LNCAP (cell line): ENCODE results near the gene DUSP16.

Source experiments
- TF ChIP-seq, protein P1 (sequence below): fragments of 450-650 bp; IDR thresholded peaks from 2 replicates; pipeline ENCODE4 v1.5.1; 2017; ENCODE audit warnings: mild to moderate bottlenecking

Gene DUSP16, protein sequence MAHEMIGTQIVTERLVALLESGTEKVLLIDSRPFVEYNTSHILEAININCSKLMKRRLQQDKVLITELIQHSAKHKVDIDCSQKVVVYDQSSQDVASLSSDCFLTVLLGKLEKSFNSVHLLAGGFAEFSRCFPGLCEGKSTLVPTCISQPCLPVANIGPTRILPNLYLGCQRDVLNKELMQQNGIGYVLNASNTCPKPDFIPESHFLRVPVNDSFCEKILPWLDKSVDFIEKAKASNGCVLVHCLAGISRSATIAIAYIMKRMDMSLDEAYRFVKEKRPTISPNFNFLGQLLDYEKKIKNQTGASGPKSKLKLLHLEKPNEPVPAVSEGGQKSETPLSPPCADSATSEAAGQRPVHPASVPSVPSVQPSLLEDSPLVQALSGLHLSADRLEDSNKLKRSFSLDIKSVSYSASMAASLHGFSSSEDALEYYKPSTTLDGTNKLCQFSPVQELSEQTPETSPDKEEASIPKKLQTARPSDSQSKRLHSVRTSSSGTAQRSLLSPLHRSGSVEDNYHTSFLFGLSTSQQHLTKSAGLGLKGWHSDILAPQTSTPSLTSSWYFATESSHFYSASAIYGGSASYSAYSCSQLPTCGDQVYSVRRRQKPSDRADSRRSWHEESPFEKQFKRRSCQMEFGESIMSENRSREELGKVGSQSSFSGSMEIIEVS

DNA sequence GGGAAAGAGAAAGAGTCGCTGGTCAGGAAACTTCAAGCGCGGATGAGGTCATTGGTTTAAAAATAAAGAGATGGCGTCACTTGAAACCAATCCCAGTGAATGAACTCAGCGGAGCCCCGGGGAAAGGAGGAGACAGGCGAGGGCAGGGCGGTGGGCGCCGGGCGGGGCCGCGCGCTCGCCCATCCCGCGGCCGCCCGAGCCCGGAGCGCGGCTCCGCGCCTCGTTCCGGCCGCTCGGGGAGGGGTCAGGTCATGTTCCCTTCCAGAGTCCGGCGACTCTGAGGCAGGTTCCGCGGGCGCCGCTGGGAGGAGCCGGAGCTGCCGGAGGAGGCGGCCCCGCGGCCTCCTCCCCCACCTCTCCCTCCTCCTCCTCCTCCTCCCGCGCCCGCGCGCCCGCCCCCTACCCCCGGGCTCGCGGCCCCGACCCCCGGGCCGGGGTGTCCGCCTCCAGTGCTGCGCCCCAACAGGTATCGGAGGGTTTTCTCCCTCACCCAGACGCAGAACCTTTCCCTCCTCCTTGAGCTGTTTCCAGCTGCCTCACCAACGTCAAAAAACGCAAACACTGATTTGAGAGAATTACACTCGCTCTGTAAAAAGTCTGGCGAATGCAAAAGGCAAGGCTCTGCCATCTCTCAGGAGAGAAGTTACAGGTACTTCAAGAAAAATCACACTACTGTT, at the start of gene DUSP16:
TSS of gene DUSP16 (minus strand) at position 279 of the 677 bp plus-strand sequence. CDS start 41,765 bp downstream, outside the sequence.
- TF ChIP-seq, protein P1, sequence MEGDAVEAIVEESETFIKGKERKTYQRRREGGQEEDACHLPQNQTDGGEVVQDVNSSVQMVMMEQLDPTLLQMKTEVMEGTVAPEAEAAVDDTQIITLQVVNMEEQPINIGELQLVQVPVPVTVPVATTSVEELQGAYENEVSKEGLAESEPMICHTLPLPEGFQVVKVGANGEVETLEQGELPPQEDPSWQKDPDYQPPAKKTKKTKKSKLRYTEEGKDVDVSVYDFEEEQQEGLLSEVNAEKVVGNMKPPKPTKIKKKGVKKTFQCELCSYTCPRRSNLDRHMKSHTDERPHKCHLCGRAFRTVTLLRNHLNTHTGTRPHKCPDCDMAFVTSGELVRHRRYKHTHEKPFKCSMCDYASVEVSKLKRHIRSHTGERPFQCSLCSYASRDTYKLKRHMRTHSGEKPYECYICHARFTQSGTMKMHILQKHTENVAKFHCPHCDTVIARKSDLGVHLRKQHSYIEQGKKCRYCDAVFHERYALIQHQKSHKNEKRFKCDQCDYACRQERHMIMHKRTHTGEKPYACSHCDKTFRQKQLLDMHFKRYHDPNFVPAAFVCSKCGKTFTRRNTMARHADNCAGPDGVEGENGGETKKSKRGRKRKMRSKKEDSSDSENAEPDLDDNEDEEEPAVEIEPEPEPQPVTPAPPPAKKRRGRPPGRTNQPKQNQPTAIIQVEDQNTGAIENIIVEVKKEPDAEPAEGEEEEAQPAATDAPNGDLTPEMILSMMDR, result 0 out of 2 replicates have a peak, but pooled peaks have one; percentile 20

DNA sequence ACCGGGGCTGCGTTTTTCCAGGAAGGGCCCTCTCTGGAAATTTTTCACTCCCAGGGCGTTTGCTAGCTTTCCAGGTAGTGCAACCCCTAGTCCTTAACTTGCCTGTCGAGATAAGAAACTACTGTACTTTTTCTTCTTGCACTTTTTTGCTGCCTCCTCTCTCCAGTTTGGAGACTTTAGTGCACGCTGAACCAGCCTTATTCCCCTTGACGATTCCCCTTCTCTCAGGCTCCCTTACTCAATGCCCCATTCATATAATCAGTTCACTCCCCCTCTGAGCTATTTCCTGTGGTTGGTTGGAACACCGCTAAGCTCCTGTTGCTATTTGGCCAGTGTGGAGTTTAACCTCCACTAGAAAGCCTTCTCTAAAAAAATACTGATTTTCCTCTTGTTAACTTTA, 49.7 kb upstream of the DUSP16 start:
- TF ChIP-seq, protein P1, result no peak

DNA sequence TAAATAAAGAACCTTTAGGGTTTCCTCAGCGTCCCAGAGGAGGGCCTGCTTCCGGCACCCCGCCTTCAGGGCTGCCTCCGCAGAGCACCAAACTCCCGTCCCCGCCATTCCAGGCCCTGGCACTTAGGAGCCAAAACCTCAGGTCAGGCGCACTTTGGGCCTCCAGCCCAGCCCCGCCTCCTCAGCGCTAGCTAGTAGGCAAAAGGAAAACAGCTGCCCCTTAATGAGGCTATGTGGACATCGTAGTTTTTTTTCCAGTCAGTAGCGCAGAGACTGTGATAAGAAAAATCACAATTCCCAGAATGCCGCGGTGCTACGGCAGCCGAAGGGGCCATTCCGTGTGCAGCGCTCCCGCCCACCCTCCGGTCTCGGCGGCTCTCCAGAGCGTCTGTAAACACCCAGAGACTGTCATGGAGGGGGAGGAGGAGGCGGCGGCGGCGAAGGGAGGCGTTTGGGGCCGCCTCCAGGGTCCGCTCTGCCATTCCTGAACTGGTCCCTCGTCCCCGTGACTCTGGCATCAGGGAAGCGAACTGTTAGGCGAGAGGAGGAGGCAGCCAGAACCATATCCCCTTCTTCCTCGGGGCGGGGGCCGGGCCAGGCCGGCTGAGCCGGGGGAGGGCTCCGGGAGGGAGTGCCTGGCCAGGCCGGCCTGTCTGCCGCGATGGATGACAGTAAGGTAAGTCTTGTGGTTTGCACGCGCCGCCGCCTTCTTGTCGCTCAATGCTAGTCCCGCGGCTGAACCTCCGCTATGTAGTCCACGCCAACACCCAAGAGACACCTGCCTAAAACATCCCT, 49.0 kb upstream of the DUSP16 start, which contains the start of gene CREBL2:
TSS of gene CREBL2 (plus strand) at position 365 of the 795 bp plus-strand sequence. CDS start at position 662, 297 bp downstream.
- TF ChIP-seq, protein P1, result no peak

DNA sequence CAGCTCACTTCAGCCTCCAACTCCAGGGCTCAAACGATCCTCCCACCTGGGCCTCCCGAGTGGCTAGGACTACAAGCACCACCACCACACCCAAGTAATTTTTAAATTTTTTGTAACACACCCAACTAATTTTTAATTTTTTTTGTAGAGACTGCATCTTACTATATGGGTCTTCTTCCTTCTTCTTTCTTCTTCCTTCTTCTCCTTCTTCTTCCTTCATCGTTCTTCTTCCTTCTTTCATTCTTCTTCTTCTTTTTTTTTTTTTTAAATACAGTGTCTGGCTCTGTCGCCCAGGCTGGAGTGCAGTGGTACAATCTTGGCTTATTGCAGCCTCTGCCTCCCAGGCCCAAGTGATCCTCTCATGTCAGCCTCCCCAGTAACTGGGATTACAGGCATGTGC, 48.0 kb upstream of the DUSP16 start:
- TF ChIP-seq, protein P1, result no peak

DNA sequence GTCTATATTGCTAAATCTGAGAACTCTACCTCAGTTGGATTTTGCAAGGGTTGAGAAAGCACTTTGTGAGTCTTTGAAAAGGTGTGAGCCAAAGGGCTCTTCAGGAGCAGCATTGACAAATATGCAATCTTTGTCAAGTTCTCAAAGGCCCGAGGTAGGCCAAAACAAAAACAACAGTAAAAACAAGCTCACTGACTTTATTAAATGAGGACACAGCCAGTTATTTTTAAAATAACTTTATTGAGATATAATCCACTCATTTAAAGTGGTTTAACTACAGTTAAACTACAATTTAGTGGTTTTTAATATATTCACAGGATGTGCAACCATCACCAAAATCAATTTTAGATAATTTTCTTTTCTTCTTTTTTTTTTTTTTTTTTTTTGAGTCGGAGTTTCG, 47.0 kb upstream of the DUSP16 start:
- TF ChIP-seq, protein P1, result no peak

DNA sequence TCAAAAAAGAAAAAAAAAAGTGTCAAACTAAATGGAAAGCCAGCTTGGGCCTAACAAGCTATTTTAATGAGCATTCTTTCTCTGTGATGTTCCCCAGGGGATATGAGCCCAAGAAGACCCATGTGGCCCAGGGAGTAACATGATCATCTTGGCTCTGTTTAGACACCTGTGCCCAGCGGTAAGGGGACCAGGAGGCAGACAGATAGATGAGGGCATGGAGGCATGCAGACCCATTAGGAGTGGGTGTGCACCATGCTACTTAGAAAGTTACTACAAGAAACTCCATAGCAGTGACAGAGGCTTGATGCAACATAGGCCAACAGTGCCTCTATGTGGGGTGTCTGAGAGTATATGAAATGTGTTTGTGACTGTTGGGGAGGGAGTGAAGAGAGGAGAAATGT, 45.9 kb upstream of the DUSP16 start:
- TF ChIP-seq, protein P1, result no peak
